GM19468 (cell line): ENCODE data around the gene RCAN2.

Source experiments
- ATAC-seq: cut with Tn5 transposase; IDR thresholded peaks from one replicate; pipeline ENCODE4 v1.9.1; 2021; ENCODE audit warnings: mild to moderate bottlenecking, moderate library complexity, moderate number of reproducible peaks; ENCODE audit not compliant: unreplicated experiment; ENCODE audit errors: extremely low read depth

The RCAN2 gene

GRCh38 chr6:46500382-46500781 lies 9.1 kb upstream of the RCAN2 start:
- no peak for ATAC-seq

GRCh38 chr6:46491628-46492547 lies 639 bp upstream of the RCAN2 start:
- no peak for ATAC-seq

DNA sequence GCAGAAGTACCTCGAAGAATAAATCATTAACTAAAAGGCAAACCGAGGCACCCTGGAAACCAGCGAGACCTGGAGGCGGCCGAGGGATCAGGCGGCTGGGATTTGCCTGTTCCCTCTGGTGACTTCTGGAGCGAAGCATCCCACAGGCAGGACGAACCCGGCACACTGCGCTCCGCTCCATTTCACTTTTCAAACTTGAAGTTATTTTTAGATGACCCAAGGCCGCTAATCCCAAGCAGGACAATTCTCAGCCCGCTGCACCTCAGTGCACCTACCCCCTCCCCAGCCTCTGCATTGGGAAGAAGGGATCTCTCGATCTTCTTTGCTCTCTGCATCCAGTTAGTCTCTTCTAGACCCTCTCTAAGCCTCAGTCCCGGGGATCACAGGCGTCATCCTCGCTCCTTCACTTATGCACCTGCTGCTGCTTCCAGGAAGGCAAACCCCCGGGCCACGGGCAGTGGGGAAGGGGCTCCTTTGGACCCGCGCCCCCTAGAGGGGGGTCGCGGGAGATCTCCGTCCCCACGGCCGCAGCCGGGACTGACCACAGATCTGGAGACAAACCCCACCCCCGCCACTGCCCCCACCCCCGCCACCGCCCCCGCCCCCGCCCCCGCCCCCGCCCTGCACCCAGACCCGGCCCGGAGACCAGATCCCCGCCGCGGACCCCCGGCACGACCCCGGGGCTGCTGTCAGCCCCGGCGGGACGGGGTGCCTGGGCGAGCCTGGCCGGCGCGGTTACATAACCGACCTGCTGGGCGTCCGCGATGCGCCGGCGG lies 636 bp downstream of the RCAN2 start:
- no peak for ATAC-seq

DNA sequence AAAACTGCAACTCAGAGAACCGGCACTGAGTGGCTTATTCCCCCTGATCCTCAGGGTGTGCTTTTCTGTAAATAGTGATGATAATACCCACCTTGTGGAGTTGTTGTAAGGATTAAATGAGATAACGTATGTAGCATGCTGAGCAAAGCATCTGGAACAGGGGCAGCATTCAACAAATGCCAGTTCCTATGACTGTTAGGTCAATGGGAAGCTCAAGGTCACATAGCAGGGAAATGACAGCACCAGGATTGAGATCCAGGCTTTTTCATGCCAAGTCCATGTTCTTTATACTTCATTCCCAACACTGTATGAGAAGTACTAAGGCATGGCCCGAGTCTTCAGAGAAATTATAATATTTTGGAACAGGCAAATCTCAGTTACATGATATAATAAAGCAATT lies 5.1 kb downstream of the RCAN2 start:
- ATAC-seq: no peak

DNA sequence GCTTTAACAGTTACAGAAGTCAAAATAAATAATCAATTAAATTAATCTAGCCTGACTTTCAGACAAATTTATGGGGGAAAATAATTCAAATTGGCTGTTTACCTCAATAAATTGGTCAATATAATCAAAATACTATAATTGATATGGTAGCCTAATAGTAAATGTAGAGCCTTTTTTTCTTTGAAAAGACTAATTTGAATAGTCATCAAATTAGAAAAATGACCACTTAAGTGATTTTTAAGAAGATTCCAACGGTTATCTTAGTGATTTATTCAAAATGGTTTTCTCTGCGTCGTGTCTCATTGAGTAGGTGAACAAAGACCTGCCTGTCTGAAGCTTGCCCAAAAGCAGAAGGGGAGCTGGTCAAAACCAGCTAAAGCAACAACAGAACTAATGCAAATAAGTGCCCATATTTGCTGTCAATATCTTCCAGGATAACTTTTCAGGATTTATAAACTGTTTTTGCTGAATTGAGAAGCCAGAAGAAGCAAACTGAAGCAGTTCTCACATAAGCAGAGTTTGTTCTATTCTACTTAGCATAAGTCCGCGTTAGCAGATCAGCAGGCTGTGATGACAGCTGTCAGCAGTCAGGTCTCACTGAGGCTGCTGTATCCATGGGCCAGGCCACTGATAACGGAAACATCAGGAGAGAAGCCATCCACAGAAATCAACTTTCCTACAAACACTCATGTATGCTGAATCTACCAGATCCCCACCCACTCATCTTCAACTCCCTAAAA lies 7.0 kb downstream of the RCAN2 start:
- no peak for ATAC-seq

- ATAC-seq: no peak
Observed at GRCh38 chr6:46476301-46476700, 14.9 kb downstream of the RCAN2 start.

DNA sequence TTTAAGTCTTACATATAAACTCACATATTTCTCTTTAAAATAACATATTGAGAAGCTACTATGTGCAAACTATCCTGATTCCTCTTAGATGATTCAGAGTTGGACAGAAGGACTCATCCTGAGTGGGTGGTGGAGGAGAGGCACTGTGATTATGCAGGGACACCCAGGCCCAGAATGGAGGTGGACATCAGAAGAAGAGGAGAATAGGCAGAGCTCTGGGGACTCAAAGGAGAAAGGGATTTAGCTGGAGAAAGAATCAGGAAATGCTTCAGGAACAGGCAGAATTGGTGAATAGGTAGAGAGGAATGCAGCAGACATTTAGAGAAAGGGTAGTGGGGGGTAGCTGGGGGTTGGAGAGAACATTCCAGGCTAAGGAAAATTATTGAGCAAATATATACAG lies 17.4 kb downstream of the RCAN2 start:
- no peak for ATAC-seq

DNA sequence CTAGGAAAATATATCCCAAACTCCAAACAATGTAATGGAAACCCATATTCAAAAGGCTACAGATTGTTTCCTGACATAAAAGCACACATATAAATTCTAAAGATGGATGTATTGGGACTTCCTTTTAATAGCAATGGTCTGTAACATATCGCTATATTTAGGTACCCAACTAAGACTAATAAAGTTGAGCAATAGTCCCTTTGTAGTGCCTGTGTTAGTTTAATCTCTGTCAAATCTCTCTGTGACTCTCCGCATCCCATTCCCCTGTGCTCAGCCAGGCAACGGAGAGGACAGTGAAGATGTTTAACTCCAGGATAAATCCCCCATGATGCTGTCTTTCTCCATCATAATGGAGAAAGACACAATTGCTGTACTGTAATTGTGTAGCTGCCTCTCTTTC lies 19.0 kb downstream of the RCAN2 start:
- no peak for ATAC-seq

GRCh38 chr6:46469021-46469420 lies 22.2 kb downstream of the RCAN2 start:
- ATAC-seq: no peak

DNA sequence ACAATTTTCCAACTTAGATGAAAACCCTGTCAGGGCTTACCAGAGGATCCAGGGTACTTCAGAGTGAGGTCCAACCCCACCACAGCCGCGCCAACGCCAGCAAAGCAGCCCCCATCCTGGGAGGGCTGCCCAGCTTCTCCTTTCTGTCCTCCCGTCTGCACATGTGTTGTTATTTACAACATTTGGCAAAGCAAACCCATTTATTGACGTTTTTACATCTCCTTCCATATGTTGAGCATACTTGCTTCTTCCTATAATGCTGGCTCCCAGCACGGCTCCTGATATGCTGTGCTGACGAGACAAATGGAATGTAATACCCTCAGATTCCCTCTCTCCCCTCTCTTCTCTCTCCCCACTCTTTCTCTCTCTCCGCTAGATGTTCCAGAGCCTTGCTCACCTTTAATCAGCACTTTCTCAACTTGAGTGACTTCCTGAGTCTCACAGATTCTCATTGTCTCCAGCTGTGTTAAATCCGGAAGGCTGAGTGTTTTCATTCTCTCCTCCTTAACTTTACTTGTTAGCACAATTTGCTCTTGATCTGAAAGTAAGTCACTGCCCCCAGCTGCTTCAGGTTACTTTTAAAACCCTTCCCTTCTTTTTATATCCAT lies 22.7 kb downstream of the RCAN2 start:
- no peak for ATAC-seq

- ATAC-seq: no peak
Observed at GRCh38 chr6:46466570-46466969, 24.7 kb downstream of the RCAN2 start.

- ATAC-seq: no peak
Observed at GRCh38 chr6:46465294-46466165, 25.7 kb downstream of the RCAN2 start.

DNA sequence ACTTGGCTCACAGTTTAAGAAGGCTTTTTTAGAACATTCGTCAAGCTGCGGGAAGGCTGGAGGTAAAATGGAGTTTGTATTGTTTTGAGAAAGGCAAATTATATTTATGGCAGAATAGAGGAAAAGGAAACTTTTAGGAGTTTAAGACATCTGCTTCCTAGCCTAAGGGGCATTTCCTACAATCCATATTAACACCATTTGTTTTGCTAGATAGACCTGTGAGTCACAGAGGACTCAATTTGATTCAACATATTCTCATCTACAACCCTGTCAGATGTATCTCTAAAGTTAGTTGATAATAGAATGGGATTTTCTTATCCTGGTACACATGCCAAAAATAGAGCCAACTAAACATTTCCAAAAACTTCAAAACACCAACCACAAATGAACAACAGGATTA lies 35.0 kb downstream of the RCAN2 start:
- no peak for ATAC-seq

DNA sequence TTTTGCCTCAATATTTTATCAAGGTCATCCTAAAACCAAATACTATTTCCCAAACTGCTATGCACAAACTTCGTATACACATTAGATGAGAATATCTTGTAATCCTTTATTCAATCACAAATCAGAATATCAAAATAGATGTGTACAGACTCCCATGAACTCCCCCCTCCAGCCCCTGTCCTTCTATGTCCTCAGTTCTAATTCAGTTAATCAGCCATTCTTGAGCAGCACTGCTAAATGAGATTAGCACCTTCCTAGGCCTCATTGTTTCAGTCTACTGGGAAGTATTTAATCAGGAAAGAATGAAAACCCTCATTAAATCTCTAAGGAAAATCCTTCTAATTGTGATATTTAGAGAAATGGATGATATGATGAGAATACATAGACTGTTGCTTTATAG lies 36.6 kb downstream of the RCAN2 start:
- ATAC-seq: no peak

DNA sequence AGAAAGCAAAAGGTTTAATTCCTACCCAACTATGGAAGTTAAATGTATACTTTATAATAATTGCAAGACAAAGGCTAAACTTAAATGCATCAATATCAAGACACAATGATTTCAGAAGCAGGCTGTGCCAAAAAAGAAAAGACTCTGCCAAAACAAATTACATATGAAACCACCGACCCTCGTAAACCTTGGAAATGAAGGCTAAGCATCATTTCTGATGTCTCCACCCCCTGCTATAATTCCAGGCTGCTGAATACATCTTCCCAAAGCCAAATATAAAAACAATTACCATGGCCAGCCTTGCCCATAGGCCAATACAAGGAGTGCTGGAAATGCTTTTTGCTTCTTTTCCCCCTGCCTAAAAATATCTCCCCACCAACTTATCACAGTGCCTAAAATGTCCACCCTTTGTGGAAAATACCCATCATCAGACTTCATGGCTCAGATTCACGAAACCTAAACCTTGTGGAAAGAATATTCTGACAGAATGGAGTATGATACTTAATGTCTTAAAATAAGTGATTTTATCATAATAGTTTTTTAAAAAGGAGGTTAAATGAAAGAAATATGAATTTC lies 37.4 kb downstream of the RCAN2 start:
- no peak for ATAC-seq

DNA sequence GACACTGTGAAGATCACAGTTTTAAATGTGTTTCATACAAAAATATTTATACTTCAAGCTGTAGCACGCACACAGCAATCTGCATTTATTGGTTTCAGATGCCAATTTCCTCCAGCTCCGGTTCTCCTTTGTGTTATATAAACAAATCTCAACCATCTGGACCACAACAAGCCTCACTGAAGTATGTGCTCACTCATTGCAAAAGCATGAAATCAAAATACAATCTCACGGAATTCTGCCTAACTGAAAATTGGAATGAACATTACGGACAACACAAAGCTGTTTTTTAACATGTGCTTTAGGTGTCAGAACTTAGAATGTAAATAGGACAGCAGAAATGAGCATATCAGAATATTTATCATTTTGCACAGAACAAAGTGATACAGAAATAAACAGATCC lies 38.0 kb downstream of the RCAN2 start:
- ATAC-seq: no peak

DNA sequence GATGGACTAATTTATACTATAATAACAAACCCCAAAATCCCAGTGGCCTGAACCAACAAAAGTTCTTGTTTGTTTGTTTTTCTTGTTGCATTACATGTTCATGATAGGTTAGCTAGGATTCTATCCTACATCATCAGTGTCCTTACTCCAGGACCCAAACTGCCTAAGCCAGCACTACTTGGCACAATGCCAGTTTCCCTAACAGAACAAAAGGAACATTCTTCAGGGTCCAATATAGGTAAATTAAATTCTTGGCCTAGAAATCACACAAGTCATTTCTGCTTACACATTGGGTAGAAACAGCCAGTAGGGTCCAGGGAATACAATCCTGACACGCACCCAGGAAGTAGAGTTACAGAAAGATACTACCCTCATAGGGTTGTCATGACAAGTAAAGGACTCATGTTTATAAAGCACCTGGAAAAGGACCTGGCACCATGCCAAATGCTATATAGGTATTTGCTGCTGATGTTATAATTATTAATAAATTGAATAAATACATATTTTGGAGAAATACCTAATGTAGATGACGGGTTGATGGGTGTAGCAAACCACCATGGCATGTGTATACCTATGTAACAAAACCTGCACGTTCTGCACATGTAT lies 38.8 kb downstream of the RCAN2 start:
- ATAC-seq: no peak

GRCh38 chr6:46451343-46451742 lies 39.9 kb downstream of the RCAN2 start:
- ATAC-seq: no peak
